ENCODE results near the gene HDAC4.

HDAC4 gene

GRCh38 chr2:239036819-239037558, 363.8 kb downstream of the HDAC4 start:
- DNase-seq (ENCODE audit: low read depth in 1 of 2, low spot score in 1 of 2) = no peak
- Histone ChIP-seq H3K4me3 (replicated peaks; ENCODE audit: insufficient read depth, low read length) (no peak overlapping the region), H3K27me3 (ENCODE audit: insufficient read depth, poor library complexity, severe bottlenecking) (peaks cover 6% of the 10 kb centered on the region), H3K27ac (replicated peaks) (no peak overlapping the region)
- no peak for TF ChIP-seq POLR2AphosphoS5 (IDR thresholded peaks at IDR 0.05; ENCODE audit: low read depth)
- no peak for TF ChIP-seq GABPA (IDR thresholded peaks at IDR 0.05; ENCODE audit: low read depth)

- no peak for TF ChIP-seq POLR2AphosphoS5 (IDR thresholded peaks at IDR 0.05; ENCODE audit: low read depth)
- TF ChIP-seq REST (IDR thresholded peaks at IDR 0.05; ENCODE audit: insufficient replicate concordance, low read depth) = no peak
- no peak for TF ChIP-seq SPI1 (IDR thresholded peaks at IDR 0.05; ENCODE audit: borderline replicate concordance, low read depth)
- TF ChIP-seq GABPA (IDR thresholded peaks at IDR 0.05; ENCODE audit: low read depth) = no peak
- TF ChIP-seq CTCF (IDR thresholded peaks at IDR 0.05; ENCODE audit: insufficient read depth, low read length) = no peak
- H3K27me3 ChIP-seq (ENCODE audit: insufficient read depth, poor library complexity, severe bottlenecking) = peaks cover 6% of the 10 kb centered on the region
- no peak overlapping the region for H3K4me3 ChIP-seq (replicated peaks; ENCODE audit: insufficient read depth, low read length)
- DNase-seq (ENCODE audit: low read depth in 1 of 2, low spot score in 1 of 2) = no peak
- H3K27ac ChIP-seq (replicated peaks) = no peak overlapping the region
These were observed 364.7 kb downstream of the HDAC4 start for GRCh38 chr2:239035997-239036731.

- TF ChIP-seq CTCF (IDR thresholded peaks at IDR 0.05; ENCODE audit: insufficient read depth, low read length) = peak; percentile 40
- TF ChIP-seq REST (IDR thresholded peaks at IDR 0.05; ENCODE audit: insufficient replicate concordance, low read depth) = no peak
- Histone ChIP-seq H3K27ac (replicated peaks) (no peak overlapping the region), H3K27me3 (ENCODE audit: insufficient read depth, poor library complexity, severe bottlenecking) (peaks cover 11% of the 10 kb centered on the region), H3K4me3 (replicated peaks; ENCODE audit: insufficient read depth, low read length) (no peak overlapping the region)
- peak in 1 of 2 experiments; percentile 29 for DNase-seq (ENCODE audit: low read depth in 1 of 2, low spot score in 1 of 2)
These were observed 365.4 kb downstream of the HDAC4 start for GRCh38 chr2:239035361-239035814.

- DNase-seq (ENCODE audit: low read depth in 1 of 2, low spot score in 1 of 2) = no peak
- H3K27me3 ChIP-seq (ENCODE audit: insufficient read depth, poor library complexity, severe bottlenecking) = peaks cover 13% of the 10 kb centered on the region
- TF ChIP-seq SPI1 (IDR thresholded peaks at IDR 0.05; ENCODE audit: borderline replicate concordance, low read depth) = no peak
These were observed 366.1 kb downstream of the HDAC4 start for GRCh38 chr2:239034561-239035341.

More at GRCh38 chr2:239034561-239035341, 366.1 kb downstream of the HDAC4 start:
- no peak overlapping the region for H3K4me3 ChIP-seq (replicated peaks; ENCODE audit: insufficient read depth, low read length)
- H3K27ac ChIP-seq (replicated peaks) = no peak overlapping the region

Measured in HL-60 (cell line).